H9 (cell line): Measurements from ENCODE around the gene DOCK2. TPM values are rescaled to one million over a fixed set of nuclear protein-coding genes. Genes with fewer than 3 reads are reported as not detected.

Experiments
- DNase-seq: peaks from one replicate; pipeline ENCODE4 v3.0.0-alpha.2; 2017
- H2AFZ ChIP-seq: one replicate; pipeline ENCODE4 v1.6.1; 2013; ENCODE audit warnings: mild to moderate bottlenecking, low read length, control low read depth, moderate library complexity
- H2AK5ac ChIP-seq: 2 replicates; pipeline ENCODE4 v1.6.1; 2013; ENCODE audit warnings: low read length, control low read depth, mixed read lengths; ENCODE audit not compliant: insufficient read length
- H2BK120ac ChIP-seq: one replicate; pipeline ENCODE4 v1.6.1; 2013; ENCODE audit warnings: low read depth, mild to moderate bottlenecking, low read length, control low read depth, inconsistent platforms; ENCODE audit not compliant: poor library complexity, severe bottlenecking
- H2BK12ac ChIP-seq: 2 replicates; pipeline ENCODE4 v1.6.1; 2013; ENCODE audit warnings: low read length, control low read depth, mixed read lengths, low read depth; ENCODE audit not compliant: insufficient read length
- H2BK15ac ChIP-seq: 2 replicates; pipeline ENCODE4 v1.6.1; 2013; ENCODE audit warnings: low read depth, low read length, control low read depth
- H2BK20ac ChIP-seq: one replicate; pipeline ENCODE4 v1.6.1; 2013; ENCODE audit warnings: low read depth, mild to moderate bottlenecking, low read length, control low read depth, inconsistent platforms; ENCODE audit not compliant: poor library complexity, severe bottlenecking
- H2BK5ac ChIP-seq: 2 replicates; pipeline ENCODE4 v1.6.1; 2013; ENCODE audit warnings: low read length, control low read depth, mixed read lengths; ENCODE audit not compliant: insufficient read length
- H3K14ac ChIP-seq: 2 replicates; pipeline ENCODE4 v1.6.1; 2013; ENCODE audit warnings: low read length, control low read depth; ENCODE audit not compliant: insufficient read depth
- H3K18ac ChIP-seq: 2 replicates; pipeline ENCODE4 v1.6.1; 2013; ENCODE audit warnings: low read depth, mild to moderate bottlenecking, mixed read lengths, low read length, control low read depth; ENCODE audit not compliant: insufficient read length
- H3K23ac ChIP-seq: 2 replicates; pipeline ENCODE4 v1.6.1; 2013; ENCODE audit warnings: low read length, control low read depth, mixed read lengths, low read depth; ENCODE audit not compliant: insufficient read length
- H3K23me2 ChIP-seq: 2 replicates; pipeline ENCODE4 v1.6.1; 2013; ENCODE audit warnings: low read depth, mild to moderate bottlenecking, mixed read lengths, low read length, control low read depth; ENCODE audit not compliant: insufficient read length, poor library complexity, severe bottlenecking
- H3K27ac ChIP-seq: 2 replicates; pipeline ENCODE4 v1.5.1; 2013; ENCODE audit warnings: low read length, control low read depth, mixed read lengths, low read depth; ENCODE audit not compliant: insufficient read length
- H3K27me3 ChIP-seq: 2 replicates; pipeline ENCODE4 v1.6.1; 2013; ENCODE audit warnings: low read length, control low read depth, inconsistent platforms; ENCODE audit not compliant: insufficient read depth
- H3K4ac ChIP-seq: 2 replicates; pipeline ENCODE4 v1.6.1; 2013; ENCODE audit warnings: low read depth, mild to moderate bottlenecking, control low read depth, inconsistent platforms, low read length, moderate library complexity
- H3K4me1 ChIP-seq: 2 replicates; pipeline ENCODE4 v1.6.1; 2013; ENCODE audit warnings: low read length, control low read depth, inconsistent platforms; ENCODE audit not compliant: insufficient read depth
- H3K4me2 ChIP-seq: 2 replicates; pipeline ENCODE4 v1.6.1; 2013; ENCODE audit warnings: low read length, control low read depth, mixed read lengths; ENCODE audit not compliant: insufficient read length, insufficient read depth
- H3K56ac ChIP-seq: 2 replicates; pipeline ENCODE4 v1.6.1; 2013; ENCODE audit warnings: low read depth, mild to moderate bottlenecking, mixed read lengths, low read length, control low read depth; ENCODE audit not compliant: insufficient read length
- H3K79me1 ChIP-seq: 2 replicates; pipeline ENCODE4 v1.6.1; 2013; ENCODE audit warnings: low read depth, mild to moderate bottlenecking, moderate library complexity, low read length, control low read depth, inconsistent platforms; ENCODE audit not compliant: insufficient read depth, poor library complexity, severe bottlenecking
- H3K79me2 ChIP-seq: 2 replicates; pipeline ENCODE4 v1.6.1; 2013; ENCODE audit warnings: low read length, control low read depth, inconsistent platforms; ENCODE audit not compliant: insufficient read depth
- H3K9ac ChIP-seq: 2 replicates; pipeline ENCODE4 v1.6.1; 2013; ENCODE audit warnings: low read length, control low read depth, mixed read lengths; ENCODE audit not compliant: insufficient read length; ENCODE audit errors: extremely low read depth
- H3K9me3 ChIP-seq: one replicate; pipeline ENCODE4 v1.6.1; 2013; ENCODE audit warnings: low read depth, low read length, inconsistent platforms; ENCODE audit not compliant: control insufficient read depth
- H3T11ph ChIP-seq: one replicate; pipeline ENCODE4 v1.6.1; 2013; ENCODE audit warnings: mild to moderate bottlenecking, low read length, control low read depth, inconsistent platforms
- H4K20me1 ChIP-seq: one replicate; pipeline ENCODE4 v1.6.1; 2013; ENCODE audit not compliant: control insufficient read depth, insufficient read length, insufficient read depth
- H4K5ac ChIP-seq: 2 replicates; pipeline ENCODE4 v1.6.1; 2013; ENCODE audit warnings: low read depth, mild to moderate bottlenecking, mixed read lengths, low read length, control low read depth; ENCODE audit not compliant: insufficient read length
- H4K8ac ChIP-seq: replicated peaks from 2 replicates; pipeline ENCODE4 v1.6.1; 2013; ENCODE audit warnings: low read length, control low read depth, mixed read lengths, low read depth; ENCODE audit not compliant: insufficient read length
- H4K91ac ChIP-seq: 2 replicates; pipeline ENCODE4 v1.6.1; 2013; ENCODE audit warnings: low read depth, mild to moderate bottlenecking, moderate library complexity, mixed read lengths, low read length, control low read depth; ENCODE audit not compliant: insufficient read length
- H3K27ac Mint-ChIP-seq, 3 experiments: 2 replicates in 2 of 3; 3 replicates in 1 of 3; pipeline ENCODE4 v1.8.0; 2020 to 2021; ENCODE audit warnings: mixed read lengths in 3 of 3, mild to moderate bottlenecking in 1 of 3, moderate library complexity in 1 of 3
- H3K27me3 Mint-ChIP-seq: 2 replicates; pipeline ENCODE4 v1.8.0; 2021; ENCODE audit warnings: low read depth, mild to moderate bottlenecking, moderate library complexity, mixed read lengths
- H3K36me3 Mint-ChIP-seq, 3 experiments: 2 replicates in 2 of 3; 3 replicates in 1 of 3; pipeline ENCODE4 v1.8.0; 2020 to 2021; ENCODE audit warnings: low read depth in 3 of 3, mixed read lengths in 3 of 3; ENCODE audit not compliant: insufficient read depth in 1 of 3
- H3K4me1 Mint-ChIP-seq, 2 experiments: 2 replicates each; pipeline ENCODE4 v1.8.0; 2020; ENCODE audit warnings: mixed read lengths in 2 of 2
- H3K4me3 Mint-ChIP-seq, 2 experiments: 2 replicates in 1 of 2; 3 replicates in 1 of 2; pipeline ENCODE4 v1.8.0; 2020 to 2021; ENCODE audit warnings: mild to moderate bottlenecking in 2 of 2, mixed read lengths in 2 of 2, moderate library complexity in 1 of 2
- H3K9me3 Mint-ChIP-seq, 2 experiments: 2 replicates in 1 of 2; 3 replicates in 1 of 2; pipeline ENCODE4 v1.8.0; 2020; ENCODE audit warnings: mild to moderate bottlenecking in 2 of 2, mixed read lengths in 2 of 2, moderate library complexity in 1 of 2
- WGBS: extraction: QIAGEN DNeasy Blood & Tissue Kit; methylation state at CpG from one replicate; pipeline ENCODE4 v1.1.7; 2013; ENCODE audit warnings: missing lambda C conversion rate, low lambda C conversion rate, mixed read lengths; ENCODE audit not compliant: insufficient read length; ENCODE audit errors: extremely low coverage; 5-methylcytosine and 5-hydroxymethylcytosine counted together
- total RNA-seq: library from RNA; stranded (reverse); gene quantifications from 2 replicates; pipeline ENCODE4 v1.2.1, GENCODE V29; 2021
- TF ChIP-seq, protein P1 (sequence below): fragments of 200-600 bp; sonication (generic); conservative IDR thresholded peaks from 3 replicates; pipeline ENCODE4 v1.8.0; 2021; ENCODE audit warnings: antibody characterized with exemption, mild to moderate bottlenecking

The DOCK2 gene
- total RNA-seq, 1 experiment from 2014 or later: 7.8 TPM

DNA sequence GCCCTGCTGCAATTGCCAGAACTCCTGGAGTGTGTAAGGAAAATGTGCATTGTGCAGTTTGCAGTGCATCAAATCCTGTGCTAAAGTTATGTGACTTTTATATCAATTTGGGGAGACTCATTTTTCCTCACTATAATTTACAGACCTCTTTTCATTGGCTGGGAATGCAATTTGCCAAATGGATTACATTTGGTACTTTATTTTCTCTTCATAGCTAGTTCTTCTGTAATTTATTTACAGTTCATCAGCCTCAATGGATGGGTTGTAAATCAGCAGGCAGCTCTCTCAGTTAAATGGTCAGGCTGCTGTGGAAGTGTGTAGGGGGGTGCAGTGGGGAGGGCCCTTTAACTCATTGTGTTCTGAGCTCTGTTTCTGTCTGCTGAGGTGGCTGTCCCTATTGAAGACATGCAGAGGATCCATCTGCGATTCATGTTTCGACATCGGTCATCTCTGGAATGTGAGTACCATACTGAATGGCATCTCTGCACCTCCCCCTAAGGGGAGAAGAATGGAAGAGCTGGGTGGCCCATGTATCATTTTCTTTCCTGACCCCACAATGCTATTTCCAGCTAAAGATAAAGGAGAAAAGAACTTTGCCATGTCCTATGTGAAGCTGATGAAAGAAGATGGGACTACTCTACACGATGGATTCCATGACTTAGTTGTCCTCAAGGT is 74.6 kb downstream of the DOCK2 start:
- H3K9me3 Mint-ChIP-seq: no peaks in the 10 kb centered on the region; a peak in 1 of 5 replicates
- H3K27ac Mint-ChIP-seq: no peak overlapping the region
- peaks cover 0 to 7% (median 1%) of the 10 kb centered on the region in 3 experiments; a peak in 2 of 7 replicates for H3K36me3 Mint-ChIP-seq
- no peak overlapping the region for H3K4me2 ChIP-seq
- H3K27ac ChIP-seq: no peak overlapping the region
- H3K27me3 ChIP-seq: no peaks in the 10 kb centered on the region
- no peaks in the 10 kb centered on the region for H3K4me1 ChIP-seq
- H3K79me2 ChIP-seq: no peaks in the 10 kb centered on the region
- H2AFZ ChIP-seq: no peak overlapping the region
- no peaks in the 10 kb centered on the region for H3K79me1 ChIP-seq
- H3K27me3 Mint-ChIP-seq: no peaks in the 10 kb centered on the region
- H3K4me1 Mint-ChIP-seq: peaks cover 0 to 7% of the 10 kb centered on the region in 2 experiments; a peak in 2 of 4 replicates
- H4K20me1 ChIP-seq: no peaks in the 10 kb centered on the region
- H3K18ac ChIP-seq: no peak overlapping the region
- no peak overlapping the region for H2BK5ac ChIP-seq
- no peak overlapping the region for H3K4ac ChIP-seq
- TF ChIP-seq, protein P1, sequence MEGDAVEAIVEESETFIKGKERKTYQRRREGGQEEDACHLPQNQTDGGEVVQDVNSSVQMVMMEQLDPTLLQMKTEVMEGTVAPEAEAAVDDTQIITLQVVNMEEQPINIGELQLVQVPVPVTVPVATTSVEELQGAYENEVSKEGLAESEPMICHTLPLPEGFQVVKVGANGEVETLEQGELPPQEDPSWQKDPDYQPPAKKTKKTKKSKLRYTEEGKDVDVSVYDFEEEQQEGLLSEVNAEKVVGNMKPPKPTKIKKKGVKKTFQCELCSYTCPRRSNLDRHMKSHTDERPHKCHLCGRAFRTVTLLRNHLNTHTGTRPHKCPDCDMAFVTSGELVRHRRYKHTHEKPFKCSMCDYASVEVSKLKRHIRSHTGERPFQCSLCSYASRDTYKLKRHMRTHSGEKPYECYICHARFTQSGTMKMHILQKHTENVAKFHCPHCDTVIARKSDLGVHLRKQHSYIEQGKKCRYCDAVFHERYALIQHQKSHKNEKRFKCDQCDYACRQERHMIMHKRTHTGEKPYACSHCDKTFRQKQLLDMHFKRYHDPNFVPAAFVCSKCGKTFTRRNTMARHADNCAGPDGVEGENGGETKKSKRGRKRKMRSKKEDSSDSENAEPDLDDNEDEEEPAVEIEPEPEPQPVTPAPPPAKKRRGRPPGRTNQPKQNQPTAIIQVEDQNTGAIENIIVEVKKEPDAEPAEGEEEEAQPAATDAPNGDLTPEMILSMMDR: no peak
- WGBS: no CpG with 5 or more reads among the region's 4 CpGs
- no peak overlapping the region for H3K4me3 Mint-ChIP-seq
- no peaks in the 10 kb centered on the region for H3K23me2 ChIP-seq
- no peak overlapping the region for H3K9ac ChIP-seq
- H2BK120ac ChIP-seq: no peak overlapping the region
- H2AK5ac ChIP-seq: no peak overlapping the region
- no peak overlapping the region for H2BK12ac ChIP-seq
- H4K5ac ChIP-seq: no peak overlapping the region
- H2BK20ac ChIP-seq: no peak overlapping the region
- H3K9me3 ChIP-seq: no peaks in the 10 kb centered on the region
- H3K56ac ChIP-seq: no peak overlapping the region
- no peak overlapping the region for H3K14ac ChIP-seq
- H4K91ac ChIP-seq: no peak overlapping the region
- no peak overlapping the region for H4K8ac ChIP-seq
- H2BK15ac ChIP-seq: no peak overlapping the region
- H3T11ph ChIP-seq: no peak overlapping the region
- no peak overlapping the region for H3K23ac ChIP-seq
- no peak for DNase-seq
